ENCODE measurements around the gene TMEM191C.

TMEM191C gene

DNA sequence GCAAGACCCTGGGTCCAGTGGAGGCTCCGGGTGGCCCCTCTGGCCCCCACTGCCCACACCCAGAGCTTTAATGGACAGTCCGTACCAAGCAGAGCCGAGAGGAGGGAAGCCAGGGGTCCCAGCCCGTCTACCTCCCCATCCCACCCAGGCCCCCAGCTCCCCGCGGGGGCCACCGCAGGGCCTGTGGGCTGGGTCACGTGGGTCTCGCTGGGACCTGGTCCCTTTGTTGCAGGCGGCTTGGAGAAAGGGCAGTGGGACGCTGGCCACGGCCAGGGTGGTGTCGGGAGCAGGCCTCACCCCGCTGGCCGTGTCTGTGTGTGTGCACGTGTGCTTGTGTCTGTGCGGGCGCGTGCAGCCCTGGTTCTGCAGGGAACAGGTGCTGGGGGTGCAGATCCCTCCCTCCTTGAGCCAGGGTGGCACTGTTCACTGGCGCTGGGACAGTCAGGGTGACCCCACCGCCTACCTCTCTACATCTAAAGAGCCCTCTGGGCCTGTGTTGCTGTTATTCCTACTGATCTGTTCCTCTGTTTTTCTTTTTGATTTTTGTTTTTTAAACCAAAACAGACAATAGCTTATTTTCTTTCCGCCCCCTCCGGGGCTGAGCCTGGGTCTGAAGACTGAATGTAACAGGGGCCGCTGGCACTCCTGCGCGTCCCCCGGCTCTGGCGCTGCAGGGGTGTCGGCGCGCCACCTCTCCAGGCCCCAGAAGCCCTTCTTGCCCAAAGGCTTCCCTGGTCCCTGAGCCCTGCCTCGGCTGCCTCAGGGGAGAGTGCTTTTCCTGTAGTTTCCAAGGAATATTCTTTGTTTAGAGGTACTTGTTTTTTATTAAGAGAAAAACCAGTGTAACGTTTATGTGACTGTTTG is 20.1 kb upstream of the TMEM191C start:
- H3K9me3 Mint-ChIP-seq: no peaks in the 10 kb centered on the region
- peaks cover 5% of the 10 kb centered on the region for H3K4me1 Mint-ChIP-seq
- peak overlapping the region in 1 of 3 experiments; percentile 52 for H3K27ac Mint-ChIP-seq
- TF ChIP-seq, protein P1, sequence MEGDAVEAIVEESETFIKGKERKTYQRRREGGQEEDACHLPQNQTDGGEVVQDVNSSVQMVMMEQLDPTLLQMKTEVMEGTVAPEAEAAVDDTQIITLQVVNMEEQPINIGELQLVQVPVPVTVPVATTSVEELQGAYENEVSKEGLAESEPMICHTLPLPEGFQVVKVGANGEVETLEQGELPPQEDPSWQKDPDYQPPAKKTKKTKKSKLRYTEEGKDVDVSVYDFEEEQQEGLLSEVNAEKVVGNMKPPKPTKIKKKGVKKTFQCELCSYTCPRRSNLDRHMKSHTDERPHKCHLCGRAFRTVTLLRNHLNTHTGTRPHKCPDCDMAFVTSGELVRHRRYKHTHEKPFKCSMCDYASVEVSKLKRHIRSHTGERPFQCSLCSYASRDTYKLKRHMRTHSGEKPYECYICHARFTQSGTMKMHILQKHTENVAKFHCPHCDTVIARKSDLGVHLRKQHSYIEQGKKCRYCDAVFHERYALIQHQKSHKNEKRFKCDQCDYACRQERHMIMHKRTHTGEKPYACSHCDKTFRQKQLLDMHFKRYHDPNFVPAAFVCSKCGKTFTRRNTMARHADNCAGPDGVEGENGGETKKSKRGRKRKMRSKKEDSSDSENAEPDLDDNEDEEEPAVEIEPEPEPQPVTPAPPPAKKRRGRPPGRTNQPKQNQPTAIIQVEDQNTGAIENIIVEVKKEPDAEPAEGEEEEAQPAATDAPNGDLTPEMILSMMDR (IDR thresholded peaks at IDR 0.05; ENCODE audit: unreplicated experiment in 3 of 3): no peak
- peaks cover 8% of the 10 kb centered on the region for H3K36me3 Mint-ChIP-seq (ENCODE audit: low read depth)
- H3K27me3 Mint-ChIP-seq (ENCODE audit: low read depth): no peaks in the 10 kb centered on the region
- H3K4me3 Mint-ChIP-seq: no peak overlapping the region

DNA sequence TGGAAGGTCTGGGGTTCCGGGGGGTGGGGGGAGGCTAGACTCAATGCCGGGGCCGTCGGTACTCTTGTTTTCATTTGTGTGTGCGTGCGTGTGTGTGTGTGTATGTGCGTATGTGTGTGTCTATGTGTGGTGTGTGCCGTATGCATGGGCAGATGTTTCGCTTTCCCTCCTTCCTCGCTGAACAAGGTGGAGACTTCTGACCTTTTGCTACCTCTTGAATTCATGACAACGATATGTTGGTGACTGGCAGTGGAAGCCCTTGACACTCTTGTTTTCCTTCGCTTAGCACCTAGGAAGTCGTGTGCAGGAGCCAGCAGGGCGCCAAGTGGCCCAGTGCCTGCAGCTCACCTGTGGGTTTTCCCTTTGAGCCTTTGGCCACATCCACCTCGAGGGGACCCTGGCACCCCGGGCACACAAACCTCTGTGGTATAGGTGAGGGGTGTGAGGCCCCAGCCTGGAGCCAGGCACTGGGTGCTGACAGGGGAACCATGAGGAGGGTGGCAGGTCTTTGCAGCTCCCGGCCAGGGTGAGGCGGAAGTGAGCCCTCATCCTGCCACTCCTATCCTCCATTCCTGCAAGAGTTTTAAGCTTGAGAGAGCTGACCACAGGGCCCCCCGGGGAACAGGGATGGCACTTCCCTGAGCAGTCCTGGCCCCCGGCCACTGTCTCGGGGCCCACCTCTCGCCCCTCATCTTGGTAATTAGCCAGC is 19.3 kb upstream of the TMEM191C start:
- Mint-ChIP-seq H3K27ac (peak overlapping the region in 1 of 3 experiments; percentile 52), H3K27me3 (ENCODE audit: low read depth) (no peaks in the 10 kb centered on the region), H3K4me1 (peaks cover 5% of the 10 kb centered on the region), H3K9me3 (no peaks in the 10 kb centered on the region), H3K4me3 (no peak overlapping the region), H3K36me3 (ENCODE audit: low read depth) (peaks cover 8% of the 10 kb centered on the region)
- TF ChIP-seq, protein P1 (IDR thresholded peaks at IDR 0.05; ENCODE audit: unreplicated experiment in 3 of 3): no peak

DNA sequence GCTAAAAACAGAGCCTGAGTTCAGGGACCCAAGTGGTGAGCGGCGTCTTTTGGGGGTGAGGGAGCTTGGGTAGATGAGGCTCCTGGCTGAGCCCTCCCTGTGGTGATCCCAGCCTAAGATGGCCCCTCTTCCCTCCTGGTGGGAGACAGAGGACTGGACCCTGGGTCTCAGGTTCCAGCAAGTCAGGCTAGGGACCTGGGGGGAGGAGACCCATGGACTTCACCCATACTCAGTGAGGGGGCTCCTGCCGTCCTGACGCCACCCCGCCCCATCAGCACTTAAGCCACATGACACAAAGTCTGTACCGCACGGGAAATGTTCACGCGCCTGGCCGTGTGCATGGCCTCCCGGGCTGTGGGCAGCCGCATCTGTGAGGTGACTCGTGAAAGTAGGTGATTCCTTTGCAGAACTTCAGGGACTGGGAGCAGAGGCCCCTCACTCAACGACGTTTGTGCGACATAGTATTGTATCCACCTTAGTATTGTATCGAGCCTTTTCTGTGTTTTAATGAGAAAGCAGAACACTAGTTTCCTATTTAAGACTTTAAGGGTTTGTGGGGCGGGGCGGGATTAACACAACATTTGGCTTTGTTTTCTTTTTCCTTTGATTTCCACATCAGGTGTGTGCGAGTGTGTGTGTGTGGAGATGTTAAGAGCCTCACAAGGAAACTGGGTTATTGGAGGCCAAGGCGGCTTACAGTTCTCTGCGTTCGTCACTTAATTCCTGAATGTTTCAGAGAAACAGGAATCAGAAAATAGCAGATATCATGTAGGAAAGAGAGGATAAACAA is 18.4 kb upstream of the TMEM191C start:
- Mint-ChIP-seq H3K4me1 (no peaks in the 10 kb centered on the region), H3K36me3 (ENCODE audit: low read depth) (peaks cover 8% of the 10 kb centered on the region), H3K9me3 (no peaks in the 10 kb centered on the region), H3K4me3 (no peak overlapping the region), H3K27ac (peak overlapping the region in 1 of 3 experiments; percentile 49), H3K27me3 (ENCODE audit: low read depth) (no peaks in the 10 kb centered on the region)
- TF ChIP-seq, protein P1 (IDR thresholded peaks at IDR 0.05; ENCODE audit: unreplicated experiment in 3 of 3): no peak

DNA sequence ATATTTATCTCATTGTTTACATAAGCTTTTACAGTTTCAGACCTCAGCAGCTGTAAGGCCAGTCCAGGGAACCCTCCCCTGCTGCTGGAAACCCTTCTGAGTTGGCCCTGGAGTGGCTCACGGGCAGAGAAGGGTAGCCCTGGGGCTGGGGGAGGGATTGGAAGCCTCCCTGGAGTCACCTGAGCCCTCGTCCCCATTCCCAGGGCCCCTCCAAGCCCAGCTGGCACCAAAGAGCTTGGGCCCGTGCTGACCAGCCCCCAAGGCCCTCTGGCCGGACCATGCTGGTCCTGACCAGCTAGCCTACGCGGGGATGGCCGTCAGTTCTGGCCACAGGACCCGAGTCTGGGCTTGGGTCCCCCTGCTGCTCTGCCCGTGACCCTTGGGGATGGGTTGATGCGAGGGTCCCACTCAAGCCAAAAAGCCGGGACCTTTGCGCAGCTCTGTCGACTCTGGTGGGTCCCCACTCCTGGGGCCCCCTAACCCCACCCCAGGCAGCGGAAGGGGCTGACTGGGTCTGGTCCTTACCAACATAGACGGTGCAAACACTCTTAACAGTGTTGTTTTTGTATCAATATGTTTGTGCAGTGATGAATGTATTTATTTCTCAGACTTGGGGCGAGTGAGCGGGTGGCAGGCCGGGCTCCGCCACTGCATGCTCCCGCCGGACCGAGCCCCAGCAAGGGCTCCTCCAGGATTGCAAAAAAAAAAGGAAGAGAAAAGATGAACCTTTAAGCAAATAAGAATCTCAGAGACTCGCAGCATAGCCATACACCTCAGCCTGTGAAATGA is 17.5 kb upstream of the TMEM191C start:
- Mint-ChIP-seq H3K4me3 (no peak overlapping the region), H3K4me1 (no peaks in the 10 kb centered on the region), H3K9me3 (no peaks in the 10 kb centered on the region)

DNA sequence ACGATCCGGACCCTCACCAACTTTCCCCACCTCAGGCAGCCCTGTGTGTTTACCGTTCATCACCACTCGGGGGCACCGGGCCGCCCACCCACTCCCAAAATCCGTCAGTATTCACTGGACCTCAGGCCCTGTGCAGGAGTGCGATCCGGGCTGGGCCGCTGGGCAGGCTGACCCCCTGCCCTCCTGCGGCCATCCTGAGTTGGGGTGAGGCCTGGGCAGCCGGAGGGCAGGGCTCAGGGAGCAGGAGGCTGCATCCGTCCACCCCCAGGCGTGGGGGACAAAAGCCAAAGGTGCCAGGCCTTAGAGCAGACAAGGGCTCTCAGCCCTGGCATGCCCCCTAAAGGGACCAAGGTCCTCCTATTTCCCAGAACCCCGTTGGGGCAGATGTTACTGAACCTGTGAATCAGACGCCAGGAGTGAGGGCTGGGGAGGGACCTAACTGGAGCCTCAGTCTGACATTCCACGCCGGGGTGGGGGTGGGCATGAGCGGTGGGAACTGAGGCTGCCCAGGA is 16.8 kb upstream of the TMEM191C start:
- H3K9me3 Mint-ChIP-seq: no peaks in the 10 kb centered on the region

More for the DNA sequence above, 17.5 kb upstream of the TMEM191C start:
- TF ChIP-seq, protein P1 (IDR thresholded peaks at IDR 0.05; ENCODE audit: unreplicated experiment in 3 of 3): no peak
- Mint-ChIP-seq H3K27me3 (ENCODE audit: low read depth) (no peaks in the 10 kb centered on the region), H3K27ac (no peak overlapping the region), H3K36me3 (ENCODE audit: low read depth) (peaks cover 8% of the 10 kb centered on the region)

More for the DNA sequence above, 16.8 kb upstream of the TMEM191C start:
- no peaks in the 10 kb centered on the region for H3K4me1 Mint-ChIP-seq
- peaks cover 8% of the 10 kb centered on the region for H3K36me3 Mint-ChIP-seq (ENCODE audit: low read depth)
- TF ChIP-seq, protein P1 (IDR thresholded peaks at IDR 0.05; ENCODE audit: unreplicated experiment in 3 of 3): peak in 2 of 3 experiments; percentile 14 to 17
- no peaks in the 10 kb centered on the region for H3K27me3 Mint-ChIP-seq (ENCODE audit: low read depth)
- H3K4me3 Mint-ChIP-seq: no peak overlapping the region
- no peak overlapping the region for H3K27ac Mint-ChIP-seq
